IgD-negative memory B cell (primary cell): Measurements from ENCODE around the gene FSTL1. TPM values are rescaled to one million over a fixed set of nuclear protein-coding genes. Genes with fewer than 3 reads are reported as not detected.

ENCODE experiments used
- H3K27ac Mint-ChIP-seq, 3 donors: one replicate each; pipeline ENCODE4 v1.8.0; 2020 to 2022; ENCODE audit warnings: mild to moderate bottlenecking in 3 of 3, mixed read lengths in 3 of 3, moderate library complexity in 1 of 3
- H3K27me3 Mint-ChIP-seq: one replicate; pipeline ENCODE4 v1.8.0; 2021; ENCODE audit warnings: mixed read lengths
- H3K36me3 Mint-ChIP-seq: one replicate; pipeline ENCODE4 v1.8.0; 2020; ENCODE audit warnings: mild to moderate bottlenecking, mixed read lengths
- H3K4me1 Mint-ChIP-seq, 3 donors: one replicate each; pipeline ENCODE4 v1.8.0; 2020 to 2022; ENCODE audit warnings: mixed read lengths in 3 of 3, mild to moderate bottlenecking in 1 of 3
- H3K4me3 Mint-ChIP-seq, 4 donors: one replicate each; pipeline ENCODE4 v1.8.0; 2020 to 2022; ENCODE audit warnings: mild to moderate bottlenecking in 4 of 4, mixed read lengths in 4 of 4, moderate library complexity in 3 of 4
- H3K9me3 Mint-ChIP-seq, 3 donors: one replicate each; pipeline ENCODE4 v1.8.0; 2020 to 2021; ENCODE audit warnings: mixed read lengths in 3 of 3, mild to moderate bottlenecking in 1 of 3
- polyA plus RNA-seq: library from polyadenylated mRNA; unstranded; fragments of 300-500 nt; fragmentation: Illumina TruSeq; gene quantifications from one replicate; pipeline ENCODE4 v1.2.3, GENCODE V29; 2021

Gene FSTL1
- polyA plus RNA-seq, 1 donor from 2014 or later: not detected

DNA sequence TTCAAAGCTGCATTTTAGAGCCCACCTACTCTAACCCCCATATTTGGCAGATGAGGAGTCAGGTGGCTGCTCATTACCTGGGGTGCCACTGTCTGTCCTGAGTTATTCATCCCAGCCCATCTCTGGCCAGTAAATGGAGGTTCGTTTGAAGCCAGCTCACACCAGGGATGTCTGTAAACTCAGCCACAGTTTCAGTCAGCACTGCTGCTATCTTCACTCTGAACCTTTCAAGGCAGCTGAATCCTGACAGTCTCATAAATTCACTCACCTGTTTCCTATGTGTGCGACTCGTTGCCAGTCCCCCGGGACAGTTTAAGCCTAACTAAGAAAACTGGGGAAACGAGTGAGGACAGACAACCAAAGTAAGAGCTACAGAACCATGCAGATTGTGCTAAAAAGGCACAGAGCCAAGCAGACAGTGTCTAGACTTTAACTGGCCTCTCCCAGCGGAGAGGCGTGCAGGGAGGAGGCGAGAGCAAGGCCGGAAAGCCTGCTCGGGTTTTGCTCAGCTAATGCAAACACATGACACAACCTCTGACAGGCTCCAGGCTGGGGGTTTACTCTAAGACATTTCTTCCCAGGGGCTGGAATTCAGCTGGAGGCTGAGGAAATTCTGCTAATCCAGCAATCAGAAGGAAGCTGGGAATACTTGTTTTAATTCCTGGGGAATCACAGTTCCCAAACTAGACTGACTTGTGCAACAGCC is 12.0 kb downstream of the FSTL1 start:
- Mint-ChIP-seq H3K27ac (no peak overlapping the region), H3K27me3 (peaks cover 4% of the 10 kb centered on the region), H3K4me1 (no peaks in the 10 kb centered on the region), H3K9me3 (peaks cover 0 to 1% (median 0%) of the 10 kb centered on the region in 3 donors), H3K36me3 (no peaks in the 10 kb centered on the region), H3K4me3 (no peak overlapping the region)

DNA sequence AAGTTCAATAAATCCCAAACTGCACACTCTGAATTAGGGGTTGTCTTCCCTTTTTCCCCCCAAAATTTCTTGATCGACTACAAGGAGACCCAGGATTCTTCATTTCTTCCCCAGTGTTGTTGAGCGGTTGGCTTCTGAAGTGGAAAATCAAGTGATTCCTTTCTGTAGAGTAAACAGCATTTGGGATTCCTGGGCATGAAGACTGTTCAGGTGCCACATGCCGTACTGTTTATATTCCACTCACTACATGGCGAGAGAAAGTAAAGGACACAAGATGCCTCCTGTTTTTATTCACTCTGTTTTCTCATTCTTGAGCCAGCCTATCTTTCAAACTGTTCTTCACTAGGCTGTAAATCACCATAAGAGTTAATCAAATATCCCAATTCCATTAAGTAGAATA is 12.6 kb downstream of the FSTL1 start:
- Mint-ChIP-seq H3K4me3 (no peak overlapping the region), H3K27ac (no peak overlapping the region), H3K27me3 (peaks cover 9% of the 10 kb centered on the region), H3K4me1 (no peaks in the 10 kb centered on the region), H3K9me3 (peaks cover 0 to 1% (median 0%) of the 10 kb centered on the region in 3 donors), H3K36me3 (no peaks in the 10 kb centered on the region)

DNA sequence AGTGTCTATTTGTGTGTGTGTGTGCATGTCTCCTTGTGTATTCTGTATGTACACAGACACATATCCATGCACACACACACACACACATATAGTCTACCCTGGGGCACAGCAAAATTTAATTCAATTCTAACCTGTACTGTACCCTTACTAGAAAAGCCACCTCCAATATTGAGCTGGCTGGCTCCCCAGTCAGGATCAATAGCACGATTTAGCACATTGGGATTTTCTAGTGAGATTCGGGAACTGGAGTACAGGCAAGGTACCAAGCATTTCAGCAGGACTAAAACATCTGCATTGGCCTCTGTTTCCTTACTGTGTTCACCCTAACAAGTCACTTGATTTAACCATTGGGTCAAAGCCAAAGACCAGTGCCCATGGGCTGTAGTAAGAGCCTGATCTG is 13.2 kb downstream of the FSTL1 start:
- Mint-ChIP-seq H3K36me3 (no peaks in the 10 kb centered on the region), H3K27ac (no peak overlapping the region), H3K27me3 (peaks cover 10% of the 10 kb centered on the region), H3K4me3 (no peak overlapping the region), H3K4me1 (no peaks in the 10 kb centered on the region), H3K9me3 (peaks cover 0 to 1% (median 0%) of the 10 kb centered on the region in 3 donors)

DNA sequence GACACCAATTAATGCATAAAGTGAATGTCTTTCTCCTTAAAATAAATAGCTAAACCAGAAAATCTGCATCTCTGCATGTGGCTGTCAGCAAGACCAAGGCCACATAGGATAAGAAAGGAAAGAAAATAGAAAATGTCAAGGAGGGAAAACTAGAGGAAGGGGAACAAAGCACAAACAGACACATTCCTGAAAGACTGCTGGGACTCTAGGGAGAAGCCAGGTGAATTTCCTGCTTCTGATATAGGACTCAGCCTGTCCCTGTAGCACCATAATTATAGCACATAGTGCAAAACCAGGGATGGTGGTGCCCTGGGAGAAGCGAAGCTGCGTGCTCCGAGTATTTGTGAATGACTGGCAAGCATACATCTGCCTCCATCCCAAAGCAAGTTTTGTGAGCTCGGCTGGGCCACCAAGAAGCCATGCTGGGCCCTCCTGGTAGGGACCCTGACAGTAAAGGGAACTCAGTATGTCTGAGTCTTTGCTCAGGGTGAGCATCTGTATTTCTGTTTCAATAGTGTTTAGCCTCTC is 14.2 kb downstream of the FSTL1 start:
- H3K4me1 Mint-ChIP-seq: no peaks in the 10 kb centered on the region
- peaks cover 0 to 1% (median 0%) of the 10 kb centered on the region in 3 donors for H3K9me3 Mint-ChIP-seq
- peaks cover 10% of the 10 kb centered on the region for H3K27me3 Mint-ChIP-seq
- H3K27ac Mint-ChIP-seq: no peak overlapping the region
- H3K36me3 Mint-ChIP-seq: no peaks in the 10 kb centered on the region
- H3K4me3 Mint-ChIP-seq: no peak overlapping the region

DNA sequence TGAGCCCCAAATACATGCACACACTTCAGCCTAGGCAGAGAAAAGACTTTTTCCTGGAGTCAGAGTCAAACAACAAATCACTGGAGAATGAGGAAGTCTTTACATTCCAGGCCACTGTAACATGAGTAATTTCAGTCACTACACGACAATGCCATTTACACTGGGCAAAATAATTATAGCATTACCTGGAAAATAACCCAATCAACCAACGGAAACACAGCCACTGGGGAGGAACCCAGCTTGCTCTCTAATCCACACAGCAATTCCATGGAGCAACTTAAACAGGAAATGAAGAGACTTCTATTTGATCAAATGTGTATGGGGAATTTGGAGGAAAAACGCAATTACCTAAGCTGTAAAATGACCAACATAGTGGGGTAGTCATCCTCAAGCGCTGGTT is 15.2 kb downstream of the FSTL1 start:
- Mint-ChIP-seq H3K4me1 (no peaks in the 10 kb centered on the region), H3K9me3 (peaks cover 0 to 1% (median 0%) of the 10 kb centered on the region in 3 donors), H3K27ac (no peak overlapping the region), H3K27me3 (peaks cover 10% of the 10 kb centered on the region), H3K36me3 (no peaks in the 10 kb centered on the region), H3K4me3 (no peak overlapping the region)

DNA sequence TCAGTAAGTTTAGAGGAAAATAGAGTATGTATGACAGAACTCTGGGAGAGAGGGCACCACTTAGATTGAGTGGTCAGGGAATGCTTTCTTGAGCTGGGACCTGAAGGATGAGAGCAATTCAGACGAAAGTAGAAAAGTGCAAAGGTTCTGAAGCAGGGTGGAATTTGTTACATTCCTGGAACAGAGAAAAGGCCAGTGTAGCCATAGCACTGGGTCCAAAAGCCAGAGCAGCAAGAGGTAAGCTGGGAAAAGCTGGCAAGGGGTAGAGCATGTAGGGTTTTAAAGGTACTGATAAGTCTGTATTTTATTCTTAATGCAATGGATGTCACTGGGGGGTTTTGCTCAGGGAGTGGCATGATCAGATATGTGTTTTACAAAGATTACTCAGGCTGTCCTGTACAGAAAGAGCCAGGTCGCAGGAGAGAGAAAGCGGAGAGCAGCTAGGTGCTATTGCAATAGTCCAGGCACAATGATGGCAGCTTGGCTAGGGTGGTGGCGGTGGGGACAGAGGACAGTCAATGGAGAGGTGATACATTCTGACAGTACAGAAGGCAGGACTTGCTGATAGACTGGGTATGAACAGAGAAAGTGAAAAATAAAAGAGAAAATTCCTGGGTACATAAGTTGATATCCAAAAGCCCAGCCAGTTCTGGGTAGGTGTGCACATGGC is 17.0 kb downstream of the FSTL1 start:
- H3K4me1 Mint-ChIP-seq: no peaks in the 10 kb centered on the region
- H3K27me3 Mint-ChIP-seq: peaks cover 9% of the 10 kb centered on the region
- H3K36me3 Mint-ChIP-seq: no peaks in the 10 kb centered on the region
- no peak overlapping the region for H3K27ac Mint-ChIP-seq
- H3K9me3 Mint-ChIP-seq: peaks cover 0 to under 1% (median 0%) of the 10 kb centered on the region in 3 donors
- no peak overlapping the region for H3K4me3 Mint-ChIP-seq

DNA sequence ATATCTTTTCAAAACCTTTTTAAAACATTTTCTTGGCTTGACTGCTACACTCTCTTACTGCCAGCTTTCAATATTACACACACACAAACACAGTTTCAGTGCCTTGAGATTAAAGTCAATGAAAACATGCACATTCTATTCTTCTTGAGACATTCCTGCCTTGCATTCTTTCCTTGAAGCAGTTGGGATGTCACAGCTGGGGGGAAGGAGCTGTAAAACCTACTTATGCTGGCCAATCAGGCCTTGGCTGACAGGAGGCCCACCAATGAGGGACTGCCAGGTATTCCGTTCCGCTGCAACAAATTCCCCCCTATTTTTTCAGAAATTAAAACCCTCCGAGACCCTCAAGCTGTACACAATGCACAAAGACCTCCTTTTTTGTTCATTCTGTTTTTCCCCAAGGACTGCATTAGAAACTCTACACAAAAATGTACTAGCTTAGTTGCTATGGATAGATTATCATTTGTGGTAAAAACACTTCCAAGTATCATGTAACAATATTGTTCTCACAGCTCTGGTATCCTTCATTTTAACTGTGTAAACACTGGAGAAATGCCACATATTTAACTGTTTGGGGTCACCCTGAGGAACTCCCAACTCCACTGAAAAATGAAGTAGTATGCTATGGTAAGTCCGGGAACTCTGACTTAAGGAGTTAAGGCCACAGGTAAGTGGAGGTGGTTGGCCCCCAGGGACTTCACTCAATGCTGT is 18.5 kb downstream of the FSTL1 start:
- no peaks in the 10 kb centered on the region for H3K36me3 Mint-ChIP-seq
- no peaks in the 10 kb centered on the region for H3K9me3 Mint-ChIP-seq
- peaks cover 13% of the 10 kb centered on the region for H3K27me3 Mint-ChIP-seq
- H3K4me1 Mint-ChIP-seq: no peaks in the 10 kb centered on the region
- H3K4me3 Mint-ChIP-seq: no peak overlapping the region
- no peak overlapping the region for H3K27ac Mint-ChIP-seq

DNA sequence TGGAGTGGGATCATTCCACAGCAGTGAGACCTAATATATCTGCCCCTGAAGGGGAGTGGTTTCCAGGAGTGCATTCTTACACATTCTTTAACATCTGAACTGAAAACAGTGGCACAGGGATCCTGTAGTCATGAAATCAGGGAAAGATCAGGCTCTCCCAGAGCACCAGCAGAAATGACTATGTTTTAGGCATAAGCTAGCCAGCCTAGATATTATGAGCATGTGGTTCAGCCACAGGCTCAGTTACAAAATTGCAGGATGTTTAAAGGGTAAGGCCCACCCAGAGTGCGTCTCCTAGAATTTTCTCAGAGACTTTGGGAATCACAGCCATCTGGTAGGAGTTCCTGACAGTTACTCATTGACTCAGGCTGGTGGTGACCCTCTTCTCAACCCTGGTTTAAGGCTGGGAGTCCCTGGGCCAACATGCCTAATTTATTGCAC is 20.9 kb downstream of the FSTL1 start:
- H3K9me3 Mint-ChIP-seq: no peaks in the 10 kb centered on the region
- peaks cover 13% of the 10 kb centered on the region for H3K27me3 Mint-ChIP-seq
- H3K4me3 Mint-ChIP-seq: no peak overlapping the region

DNA sequence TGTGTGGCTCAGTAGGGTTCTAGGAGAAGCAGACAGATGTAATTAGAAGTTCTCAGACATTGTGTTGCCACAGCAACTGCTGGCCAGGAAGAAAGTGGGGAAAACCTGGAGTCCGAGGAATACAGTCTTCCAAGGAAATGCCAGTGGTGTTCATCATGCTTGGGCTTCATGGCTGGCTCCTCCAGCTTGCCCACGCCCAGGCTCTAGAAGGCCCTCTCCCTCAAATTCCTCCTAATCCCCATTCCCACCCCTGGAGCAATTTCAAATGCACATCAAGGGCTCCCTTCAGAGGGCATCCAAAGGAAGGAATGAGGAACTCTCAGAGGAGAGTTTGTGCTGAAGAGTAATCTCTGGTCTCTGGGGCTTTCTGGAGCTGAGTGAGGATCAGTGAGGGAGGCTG is 21.9 kb downstream of the FSTL1 start:
- Mint-ChIP-seq H3K27ac (no peak overlapping the region), H3K36me3 (no peaks in the 10 kb centered on the region), H3K27me3 (peaks cover 11% of the 10 kb centered on the region), H3K4me1 (no peaks in the 10 kb centered on the region), H3K4me3 (no peak overlapping the region), H3K9me3 (no peaks in the 10 kb centered on the region)

More for the DNA sequence above, 20.9 kb downstream of the FSTL1 start:
- Mint-ChIP-seq H3K4me1 (no peaks in the 10 kb centered on the region), H3K27ac (no peak overlapping the region), H3K36me3 (no peaks in the 10 kb centered on the region)

DNA sequence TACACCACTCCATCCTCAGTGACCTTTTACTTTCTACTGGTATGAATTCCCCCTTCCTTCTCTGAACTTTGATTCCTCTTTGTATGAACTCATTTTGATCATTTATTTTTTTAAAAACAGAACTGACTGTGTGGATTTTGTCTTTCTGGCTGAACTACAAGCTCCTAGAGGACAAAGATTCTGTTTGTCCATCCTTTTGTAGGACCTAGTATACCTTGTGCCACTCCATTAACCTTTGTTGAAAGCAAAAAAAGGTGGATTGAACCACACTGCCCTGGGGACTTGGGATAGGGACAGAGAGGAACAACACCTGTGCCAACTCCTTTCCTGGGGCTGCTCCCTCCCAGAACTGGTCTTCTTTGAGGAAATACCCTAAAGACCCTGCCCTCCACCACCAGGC is 23.6 kb downstream of the FSTL1 start:
- no peaks in the 10 kb centered on the region for H3K4me1 Mint-ChIP-seq
- H3K27ac Mint-ChIP-seq: no peak overlapping the region
- peaks cover 6% of the 10 kb centered on the region for H3K27me3 Mint-ChIP-seq
- no peaks in the 10 kb centered on the region for H3K36me3 Mint-ChIP-seq
- no peaks in the 10 kb centered on the region for H3K9me3 Mint-ChIP-seq
- no peak overlapping the region for H3K4me3 Mint-ChIP-seq

DNA sequence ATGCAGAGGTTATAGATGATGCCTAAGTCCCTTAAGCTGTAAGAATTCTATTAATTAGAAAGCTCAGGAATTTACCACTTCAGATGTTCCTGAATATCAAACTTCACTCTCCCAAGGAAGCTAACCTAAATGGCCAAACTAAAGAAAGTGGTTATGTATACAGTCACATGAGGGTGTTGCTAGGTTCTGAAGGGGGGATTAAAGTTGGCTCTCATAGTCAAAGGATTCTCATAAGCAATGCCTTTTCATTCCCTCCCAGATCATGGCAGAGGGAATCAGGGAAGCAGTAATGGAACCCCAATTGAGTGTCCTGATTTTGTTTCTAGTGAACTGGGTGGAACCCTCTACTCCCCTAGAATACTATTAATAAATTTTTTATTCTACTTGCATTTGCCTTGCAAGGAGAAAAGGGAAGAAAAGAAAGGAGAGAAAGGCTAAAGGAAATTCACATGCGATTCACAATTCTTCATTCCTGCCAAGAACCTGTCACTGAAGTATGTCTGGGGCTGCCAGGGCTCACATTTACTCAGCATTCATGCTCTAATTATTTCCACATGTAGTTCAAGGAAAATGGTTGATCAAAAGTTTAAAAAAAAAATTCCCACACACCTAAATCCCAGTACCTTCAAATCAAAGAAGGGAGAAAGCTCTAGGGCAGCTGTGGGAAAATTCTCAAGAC is 25.1 kb downstream of the FSTL1 start:
- peaks cover 6% of the 10 kb centered on the region for H3K27me3 Mint-ChIP-seq
- H3K36me3 Mint-ChIP-seq: no peaks in the 10 kb centered on the region
- no peaks in the 10 kb centered on the region for H3K4me1 Mint-ChIP-seq
- no peaks in the 10 kb centered on the region for H3K9me3 Mint-ChIP-seq
- H3K27ac Mint-ChIP-seq: no peak overlapping the region
- H3K4me3 Mint-ChIP-seq: no peak overlapping the region

DNA sequence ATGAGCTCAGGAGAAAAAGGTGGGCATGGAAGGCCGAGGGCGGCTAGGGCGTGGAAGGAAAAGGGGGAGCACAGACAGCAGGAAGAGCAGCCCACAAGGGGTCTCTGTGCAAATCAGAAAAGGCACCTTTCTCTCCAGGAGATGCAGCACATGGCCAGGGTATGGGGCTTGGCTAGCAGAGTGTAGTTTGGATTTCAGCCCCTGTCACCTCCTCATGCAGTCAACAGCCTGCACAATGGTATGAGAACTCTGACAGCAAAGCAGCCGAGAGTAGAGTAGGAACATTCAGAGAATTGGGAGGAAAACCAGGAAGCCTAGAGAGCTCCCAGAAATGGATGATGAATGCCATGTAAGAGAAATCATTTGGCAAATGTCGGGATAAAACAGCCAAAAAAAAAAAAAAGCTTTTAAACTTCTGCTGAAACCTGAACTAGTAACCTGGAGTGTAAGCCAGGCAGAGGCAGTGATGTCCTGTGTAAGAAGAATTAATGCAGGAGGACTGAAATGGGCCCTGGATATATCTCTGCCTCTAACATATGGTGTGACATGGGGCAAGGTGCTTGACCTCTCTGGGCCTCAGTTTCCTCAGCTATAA is 25.7 kb downstream of the FSTL1 start:
- no peaks in the 10 kb centered on the region for H3K36me3 Mint-ChIP-seq
- no peak overlapping the region for H3K4me3 Mint-ChIP-seq
- no peak overlapping the region for H3K27ac Mint-ChIP-seq
- H3K4me1 Mint-ChIP-seq: no peaks in the 10 kb centered on the region
- peaks cover 6% of the 10 kb centered on the region for H3K27me3 Mint-ChIP-seq
- no peaks in the 10 kb centered on the region for H3K9me3 Mint-ChIP-seq

DNA sequence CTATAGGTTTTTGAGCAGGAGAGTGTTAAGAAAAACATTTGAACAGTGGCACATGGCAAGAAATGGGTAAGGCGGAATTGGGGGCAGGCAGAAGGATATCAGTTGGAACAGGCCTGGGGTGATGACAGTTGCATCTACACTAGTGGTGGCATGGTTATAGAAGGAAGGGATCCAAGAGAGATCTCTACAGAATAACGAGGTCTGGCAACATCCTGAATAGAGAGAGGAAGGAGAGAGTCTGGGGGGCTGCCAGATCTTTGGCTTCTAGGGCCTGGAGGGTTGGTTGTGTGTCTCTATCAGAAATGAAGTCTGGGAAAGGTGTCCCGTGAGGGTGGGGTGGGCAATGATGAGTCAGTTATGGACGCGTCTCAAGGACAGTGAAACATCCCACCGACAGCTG is 26.3 kb downstream of the FSTL1 start:
- Mint-ChIP-seq H3K4me1 (no peaks in the 10 kb centered on the region), H3K27me3 (peaks cover 6% of the 10 kb centered on the region), H3K4me3 (no peak overlapping the region), H3K9me3 (no peaks in the 10 kb centered on the region), H3K27ac (no peak overlapping the region), H3K36me3 (no peaks in the 10 kb centered on the region)

DNA sequence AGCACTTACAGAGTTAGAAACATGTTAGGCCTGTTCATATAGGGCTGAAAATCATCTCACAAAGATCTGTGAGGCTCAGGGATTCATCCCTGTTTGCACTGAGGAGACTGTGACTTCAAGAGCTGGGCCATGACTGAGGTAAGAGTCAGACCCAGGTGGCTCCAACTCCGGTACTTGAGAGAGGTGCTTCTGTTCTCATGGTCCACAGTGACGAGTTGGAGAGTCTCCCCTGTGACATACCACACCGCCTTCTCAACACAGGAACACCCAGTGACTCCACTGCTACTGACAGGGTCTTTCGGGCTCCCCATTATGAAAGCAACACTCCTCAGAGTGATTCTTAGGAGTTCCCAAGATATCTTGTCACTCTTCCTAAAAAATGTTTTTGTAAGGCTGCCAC is 27.4 kb downstream of the FSTL1 start:
- Mint-ChIP-seq H3K4me3 (no peak overlapping the region), H3K27me3 (peaks cover 11% of the 10 kb centered on the region), H3K9me3 (no peaks in the 10 kb centered on the region), H3K27ac (no peak overlapping the region), H3K36me3 (no peaks in the 10 kb centered on the region), H3K4me1 (peaks cover 0 to 6% (median 4%) of the 10 kb centered on the region in 3 donors)
